Activated CD4-positive, alpha-beta T cell treated with anti-CD3 and anti-CD28 coated beads for 36 hours (primary cell): ENCODE results near the gene PYCARD. TPM values are rescaled to one million over a fixed set of nuclear protein-coding genes. Genes with fewer than 3 reads are reported as not detected.

ENCODE experiments used
- ATAC-seq: fragments of 200-7000 bp; cut with Tn5 transposase; one replicate; pipeline ENCODE4 v1.10.0; 2021; ENCODE audit warnings: mild to moderate bottlenecking, moderate library complexity
- CTCF ChIA-PET: fragments of 350-600 bp; sonication (Branson Sonifier 250); formaldehyde crosslinking; loops from one replicate; lab custom pipeline; 2021; ENCODE audit warnings: antibody characterized with exemption; lab: Charles Lee
- POLR2A ChIA-PET: fragments of 350-600 bp; sonication (Branson Sonifier 250); formaldehyde crosslinking; loops from one replicate; lab custom pipeline; 2021; ENCODE audit warnings: antibody characterized with exemption, inconsistent platforms; lab: Charles Lee
- DNase-seq: peaks from one replicate; pipeline ENCODE4 v3.0.0-alpha.2; 2020
- H3K27ac Mint-ChIP-seq: one replicate; pipeline ENCODE4 v1.8.0; 2021; ENCODE audit warnings: mixed read lengths
- H3K27me3 Mint-ChIP-seq: one replicate; pipeline ENCODE4 v1.8.0; 2021; ENCODE audit warnings: mixed read lengths
- H3K36me3 Mint-ChIP-seq: one replicate; pipeline ENCODE4 v1.8.0; 2021; ENCODE audit warnings: low read depth, mixed read lengths
- H3K4me1 Mint-ChIP-seq: one replicate; pipeline ENCODE4 v1.8.0; 2021; ENCODE audit warnings: mixed read lengths
- H3K4me3 Mint-ChIP-seq: one replicate; pipeline ENCODE4 v1.8.0; 2021; ENCODE audit warnings: mild to moderate bottlenecking, moderate library complexity, mixed read lengths
- H3K9me3 Mint-ChIP-seq: one replicate; pipeline ENCODE4 v1.8.0; 2021; ENCODE audit warnings: low read depth, mixed read lengths
- intact Hi-C, 2 experiments: fragments of 100-400 bp; cut with DNase I in 1 of 2; cut with micrococcal nuclease in 1 of 2; formaldehyde crosslinking; loops; one replicate each; pipeline versions ENCODE4 v1.14.2 to v1.15.1; 2022 to 2024; cut with DNase I, micrococcal nuclease
- total RNA-seq, 2 experiments: library from RNA; stranded (reverse); gene quantifications; one replicate each; pipeline ENCODE4 v1.2.3, GENCODE V29; 2021

PYCARD gene
- total RNA-seq, 2 experiments from 2014 or later = 5.7 TPM

GRCh38 chr16:31225193-31225592 lies 22.6 kb upstream of the PYCARD start:
- Mint-ChIP-seq H3K36me3 (no peaks in the 10 kb centered on the region), H3K27ac (no peak overlapping the region), H3K27me3 (peaks cover 12% of the 10 kb centered on the region), H3K9me3 (no peaks in the 10 kb centered on the region), H3K4me3 (no peak overlapping the region), H3K4me1 (no peaks in the 10 kb centered on the region)
- DNase-seq = no peak
- ChIA-PET CTCF (no interaction called here), POLR2A (no interaction called here)
- no peak for ATAC-seq
- intact Hi-C loops = no loop called here

GRCh38 chr16:31224092-31224955 lies 21.8 kb upstream of the PYCARD start:
- peaks cover 12% of the 10 kb centered on the region for H3K27me3 Mint-ChIP-seq
- no peak overlapping the region for H3K4me3 Mint-ChIP-seq
- no peaks in the 10 kb centered on the region for H3K9me3 Mint-ChIP-seq
- no peaks in the 10 kb centered on the region for H3K36me3 Mint-ChIP-seq
- ChIA-PET POLR2A (no interaction called here), CTCF (interaction anchor here (0.7 kb wide), 1 partner anchor 391 kb away, joined by 3 read pairs; no protein-coding TSS in a partner anchor)
- no peaks in the 10 kb centered on the region for H3K4me1 Mint-ChIP-seq
- intact Hi-C loops = no loop called here
- H3K27ac Mint-ChIP-seq = no peak overlapping the region
- ATAC-seq = no peak
- no peak for DNase-seq

- Mint-ChIP-seq H3K27me3 (peaks cover 16% of the 10 kb centered on the region), H3K27ac (no peak overlapping the region), H3K36me3 (no peaks in the 10 kb centered on the region), H3K4me1 (no peaks in the 10 kb centered on the region), H3K4me3 (no peak overlapping the region), H3K9me3 (no peaks in the 10 kb centered on the region)
- intact Hi-C loops = no loop called here
- DNase-seq = no peak
- POLR2A ChIA-PET = no interaction called here
- no peak for ATAC-seq
- CTCF ChIA-PET = interaction anchor here (0.6 kb wide), 1 partner anchor 357 kb away, joined by 3 read pairs; no protein-coding TSS in a partner anchor
Observed at GRCh38 chr16:31223044-31223443, 20.5 kb upstream of the PYCARD start.

- ChIA-PET CTCF (no interaction called here), POLR2A (no interaction called here)
- Mint-ChIP-seq H3K9me3 (no peaks in the 10 kb centered on the region), H3K4me1 (peaks cover 5% of the 10 kb centered on the region), H3K27ac (no peak overlapping the region), H3K36me3 (no peaks in the 10 kb centered on the region), H3K4me3 (no peak overlapping the region), H3K27me3 (peaks cover 26% of the 10 kb centered on the region)
- no peak for ATAC-seq
- DNase-seq = no peak
- intact Hi-C loops = no loop called here
Observed at GRCh38 chr16:31221357-31222160, 19.0 kb upstream of the PYCARD start.

GRCh38 chr16:31219154-31219741 lies 16.7 kb upstream of the PYCARD start:
- ATAC-seq = no peak
- ChIA-PET POLR2A (interaction anchor here (0.6 to 1.0 kb wide), 2 partner anchors 19 to 144 kb away, joined by 3 read pairs; no protein-coding TSS in a partner anchor), CTCF (interaction anchor here (0.6 kb wide), 1 partner anchor 18 kb away, joined by 4 read pairs; no protein-coding TSS in a partner anchor)
- intact Hi-C loops = loop anchor here in 1 of 2 experiments (10.0 kb wide), 4 partner anchors 46 to 646 kb away; partner anchors contain the start of gene ITGAX
- no peak for DNase-seq
- Mint-ChIP-seq H3K36me3 (no peaks in the 10 kb centered on the region), H3K9me3 (no peaks in the 10 kb centered on the region), H3K4me3 (no peak overlapping the region), H3K4me1 (peaks cover 17% of the 10 kb centered on the region), H3K27me3 (peaks cover 40% of the 10 kb centered on the region), H3K27ac (no peak overlapping the region)

- intact Hi-C loops = loop anchor here (2.0 to 10.0 kb wide), 5 partner anchors 48 to 648 kb away; partner anchors contain the start of gene ITGAX (in 1 of the 2)
- Mint-ChIP-seq H3K36me3 (no peaks in the 10 kb centered on the region), H3K4me1 (peaks cover 17% of the 10 kb centered on the region), H3K27ac (no peak overlapping the region), H3K9me3 (no peaks in the 10 kb centered on the region), H3K27me3 (peaks cover 50% of the 10 kb centered on the region), H3K4me3 (peak overlapping the region; percentile 26)
- ATAC-seq (no peak), DNase-seq (no peak)
- POLR2A ChIA-PET = interaction anchor here (0.7 to 1.7 kb wide), 4 partner anchors 14 to 186 kb away, joined by 3 to 13 read pairs (median 4); partner anchors contain the start of gene PYCARD
- CTCF ChIA-PET = interaction anchor here (0.6 to 1.1 kb wide), 4 partner anchors 226 to 651 kb away, joined by 3 to 5 read pairs (median 3); partner anchors contain the start of gene ARMC5
Observed at GRCh38 chr16:31217136-31217530, 14.6 kb upstream of the PYCARD start.

- peaks cover 53% of the 10 kb centered on the region for H3K27me3 Mint-ChIP-seq
- peak within 1 kb of the TSS; percentile 10 for H3K27ac Mint-ChIP-seq
- POLR2A ChIA-PET = interaction anchor here (0.7 to 1.7 kb wide), 4 partner anchors 13 to 185 kb away, joined by 3 to 13 read pairs (median 4); partner anchors contain the start of gene PYCARD
- H3K4me1 Mint-ChIP-seq = peaks cover 21% of the 10 kb centered on the region
- no peaks in the 10 kb centered on the region for H3K9me3 Mint-ChIP-seq
- CTCF ChIA-PET = interaction anchor here (0.6 to 1.1 kb wide), 5 partner anchors 146 to 652 kb away, joined by 3 to 5 read pairs (median 3); partner anchors contain the start of gene ARMC5
- intact Hi-C loops = loop anchor here (2.0 to 10.0 kb wide), 5 partner anchors 48 to 648 kb away; partner anchors contain the start of gene ITGAX (in 1 of the 2)
- no peaks in the 10 kb centered on the region for H3K36me3 Mint-ChIP-seq
- DNase-seq (peak; percentile 41), ATAC-seq (no peak)
- H3K4me3 Mint-ChIP-seq = peak within 1 kb of the TSS; percentile 52
Observed at GRCh38 chr16:31216422-31217135, 14.0 kb upstream of the PYCARD start, which contains the start of gene PYDC1. Gene PYDC1, minus strand, starts transcription at chr16:31217135. Its CDS starts 107 bp downstream, at chr16:31217028.

- POLR2A ChIA-PET = interaction anchor here (0.6 to 1.7 kb wide), 2 partner anchors 12 to 116 kb away, joined by 4 to 13 read pairs; partner anchors contain the start of gene PYCARD
- no peak overlapping the region for H3K27ac Mint-ChIP-seq
- peak overlapping the region; percentile 52 for H3K4me3 Mint-ChIP-seq
- peaks cover 23% of the 10 kb centered on the region for H3K4me1 Mint-ChIP-seq
- DNase-seq = peak; percentile 45
- no peaks in the 10 kb centered on the region for H3K9me3 Mint-ChIP-seq
- CTCF ChIA-PET = interaction anchor here (0.6 to 1.4 kb wide), 4 partner anchors 15 to 167 kb away, joined by 3 to 7 read pairs (median 3); no protein-coding TSS in a partner anchor
- H3K36me3 Mint-ChIP-seq = no peaks in the 10 kb centered on the region
- peaks cover 44% of the 10 kb centered on the region for H3K27me3 Mint-ChIP-seq
- intact Hi-C loops = loop anchor here (2.0 to 10.0 kb wide), 5 partner anchors 49 to 649 kb away; partner anchors contain the start of gene ITGAX (in 1 of the 2)
- peak; percentile 45 for ATAC-seq
Observed at GRCh38 chr16:31215287-31216162, 13.0 kb upstream of the PYCARD start.

- Mint-ChIP-seq H3K4me3 (peak overlapping the region; percentile 52), H3K36me3 (no peaks in the 10 kb centered on the region), H3K27ac (no peak overlapping the region), H3K27me3 (peaks cover 44% of the 10 kb centered on the region), H3K4me1 (peaks cover 23% of the 10 kb centered on the region), H3K9me3 (no peaks in the 10 kb centered on the region)
- ChIA-PET POLR2A (interaction anchor here (0.6 kb wide), 1 partner anchor 116 kb away, joined by 4 read pairs; no protein-coding TSS in a partner anchor), CTCF (interaction anchor here (1.0 to 1.4 kb wide), 2 partner anchors 14 to 72 kb away, joined by 3 to 7 read pairs; no protein-coding TSS in a partner anchor)
- ATAC-seq = no peak
- intact Hi-C loops = loop anchor here in 1 of 2 experiments (10.0 kb wide), 4 partner anchors 50 to 650 kb away; partner anchors contain the start of gene ITGAX
- no peak for DNase-seq
Observed at GRCh38 chr16:31214708-31215286, 12.2 kb upstream of the PYCARD start.
